Pancreas (tissue), 10 donors: ENCODE measurements around the gene CALCOCO2. TPM values are rescaled to one million over a fixed set of nuclear protein-coding genes. Genes with fewer than 3 reads are reported as not detected.

ENCODE experiments used
- ATAC-seq, 4 donors: fragments of 200-7000 bp; cut with Tn5 transposase; one replicate each; pipeline versions ENCODE4 v1.8.0 to v1.9.1; 2020; ENCODE audit warnings: mild to moderate bottlenecking in 4 of 4, moderate library complexity in 4 of 4
- DNase-seq, 6 donors: peaks; one replicate each; pipeline ENCODE4 v3.0.0-alpha.2; 2020
- FAIRE-seq: peaks from 2 replicates; lab custom pipeline; 2012; peaks lifted over from hg19 to GRCh38; lab: Jason Lieb, UNC
- H3K27ac ChIP-seq, 4 donors: fragments of 200-600 bp; sonication (generic); 1 replicate in 3 of 4; 2 replicates in 1 of 4; pipeline versions ENCODE4 v1.5.0 to v1.8.0; 2020
- H3K27me3 ChIP-seq, 4 donors: fragments of 200-600 bp; one replicate each; pipeline ENCODE4 v1.8.0; 2021
- H3K36me3 ChIP-seq, 3 donors: fragments of 200-600 bp; sonication (generic) in 1 of 3; one replicate each; pipeline versions ENCODE4 v1.5.0 to v1.8.0; 2020 to 2021
- H3K4me1 ChIP-seq, 3 donors: fragments of 200-600 bp; one replicate each; pipeline ENCODE4 v1.8.0; 2021
- H3K4me3 ChIP-seq, 4 donors: fragments of 200-600 bp; sonication (generic) in 2 of 4; one replicate each; pipeline versions ENCODE4 v1.5.0 to v1.8.0; 2020 to 2021
- H3K9me3 ChIP-seq, 4 donors: fragments of 200-600 bp; one replicate each; pipeline ENCODE4 v1.8.0; 2021
- CTCF ChIP-seq, 4 donors: fragments of 200-600 bp; sonication (generic) in 3 of 4; IDR thresholded peaks; one replicate each; pipeline versions ENCODE4 v1.5.0 to v1.8.0; 2021; ENCODE audit warnings: antibody characterized with exemption in 4 of 4
- WGBS, 2 donors: extraction: QIAGEN DNeasy Blood & Tissue Kit; methylation state at CpG; one replicate each; pipeline ENCODE4 v1.1.7; 2013; 5-methylcytosine and 5-hydroxymethylcytosine counted together
- intact Hi-C, 3 donors: fragments of 100-400 bp; cut with DNase I; formaldehyde crosslinking; loops; one replicate each; pipeline versions ENCODE4 v1.11.1 to v1.14.2; 2022
- polyA plus RNA-seq, 2 donors: library from polyadenylated mRNA; stranded (reverse); fragments of 200-250 nt; gene quantifications; one replicate each; pipeline ENCODE4 v1.2.3, GENCODE V29; 2013
- total RNA-seq, 6 donors: library from RNA; stranded (reverse); fragmentation: NEBNext Ultra II Directional in 4 of 6; extraction: Animal tissue kit (Norgen Biotek cat#: 25700) in 4 of 6; gene quantifications; one replicate each; pipeline versions ENCODE4 v1.2.1 to v1.2.4, GENCODE V29; 2021 to 2023
- donor health status: healthy with polysubstance abuse.
- donor health status: DM: no; HTN: no; CAD: no; lungs with moderate emphysema.
- donor health status: DM: no; HTN: no; CAD: no.
- donor health status: control.
- donor health status: control.
- donor health status: Bipolar disorder and iron deficiency.
- donor health status: DM: yes; HTN: yes; CAD: no.
- donor health status: DM: no; HTN: no; CAD: no.
- donor health status: DM: no; HTN: no; CAD: no.
- donor health status: DM: yes; HTN: yes; CAD: no.

The CALCOCO2 gene
- total and polyA plus RNA-seq, 8 donors, result 31.2 to 66.0 (median 57.4) TPM

DNA sequence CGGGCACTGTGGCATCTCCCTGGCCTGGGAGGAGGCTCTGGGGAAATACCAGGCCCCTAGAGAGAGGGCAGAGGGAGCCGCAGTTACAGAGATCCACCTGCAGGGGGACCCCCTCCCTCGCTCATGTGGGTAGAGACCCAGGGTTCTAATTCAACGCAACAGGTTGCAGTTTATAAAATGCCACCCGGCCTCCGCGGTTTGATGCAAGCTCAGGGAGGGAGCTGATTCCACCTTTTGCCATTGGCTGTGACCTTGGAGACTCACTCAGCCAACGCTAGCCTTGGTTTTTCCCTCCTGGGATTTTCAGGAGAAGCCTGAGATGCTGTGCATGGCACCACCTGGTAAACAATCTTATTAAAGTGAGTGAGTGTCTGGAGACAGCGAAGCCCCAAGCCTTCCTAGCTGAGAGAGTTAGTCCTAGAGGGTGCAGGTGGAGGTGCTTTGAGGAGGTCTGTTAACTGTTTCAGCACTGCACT lies 25.9 kb upstream of the CALCOCO2 start:
- Histone ChIP-seq H3K27me3 (no peaks in the 10 kb centered on the region), H3K9me3 (no peaks in the 10 kb centered on the region), H3K4me1 (no peaks in the 10 kb centered on the region), H3K27ac (peak overlapping the region in 1 of 4 donors; percentile 3), H3K4me3 (no peak overlapping the region), H3K36me3 (no peaks in the 10 kb centered on the region)
- DNase-seq, result peak; percentile 25 to 83 (median 66)
- FAIRE-seq, result no peak
- intact Hi-C loops, result loop anchor here in 2 of 3 donors (5.0 kb wide), 1 partner anchor 72 kb away; no protein-coding TSS in a partner anchor
- ATAC-seq, result peak; percentile 84 to 95 (median 93)
- WGBS, 2 donors, result 3 to 6% methylated on average over 9 of the region's 9 CpGs
- peak; percentile 86 to 91 (median 87) for TF ChIP-seq CTCF (IDR thresholded peaks at IDR 0.05)

DNA sequence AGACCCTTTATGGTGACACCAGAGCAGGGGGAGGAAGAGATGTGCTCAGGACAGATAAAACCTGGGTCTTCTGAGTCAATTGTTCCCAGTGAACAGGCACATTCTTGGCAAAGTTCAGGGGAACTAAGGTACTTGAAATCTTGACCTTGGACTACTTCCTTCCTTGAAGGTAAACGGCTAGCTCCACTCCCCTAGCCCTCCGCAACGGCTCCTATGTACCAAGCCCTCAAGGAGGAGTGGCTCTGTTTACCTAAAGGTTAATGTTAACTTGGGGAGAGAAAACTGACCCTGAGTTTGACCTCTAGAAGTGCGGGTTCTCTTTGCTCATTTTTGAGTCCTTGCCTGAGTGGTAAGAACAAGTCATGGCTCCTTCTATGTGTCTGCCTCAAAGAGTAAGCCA lies 21.7 kb upstream of the CALCOCO2 start:
- Histone ChIP-seq H3K36me3 (no peaks in the 10 kb centered on the region), H3K9me3 (no peaks in the 10 kb centered on the region), H3K4me3 (no peak overlapping the region), H3K27me3 (no peaks in the 10 kb centered on the region), H3K4me1 (no peaks in the 10 kb centered on the region), H3K27ac (no peak overlapping the region)
- WGBS, 2 donors, result 17 to 18% methylated on average over 4 of the region's 4 CpGs
- intact Hi-C loops, result loop anchor here in 1 of 3 donors (5.0 kb wide), 1 partner anchor 68 kb away; no protein-coding TSS in a partner anchor
- FAIRE-seq (no peak), ATAC-seq (peak in 2 of 4 donors; percentile 46 to 55), DNase-seq (no peak)
- no peak for TF ChIP-seq CTCF (IDR thresholded peaks at IDR 0.05)

- TF ChIP-seq CTCF (IDR thresholded peaks at IDR 0.05), result no peak
- H3K36me3 ChIP-seq, result no peaks in the 10 kb centered on the region
- no peak for FAIRE-seq
- 60 to 75% methylated on average over 3 of the region's 3 CpGs for WGBS, 2 donors
- intact Hi-C loops, result no loop called here
- H3K9me3 ChIP-seq, result no peaks in the 10 kb centered on the region
- ATAC-seq, result no peak
- H3K4me1 ChIP-seq, result no peaks in the 10 kb centered on the region
- no peak for DNase-seq
- no peak overlapping the region for H3K4me3 ChIP-seq
- H3K27me3 ChIP-seq, result no peaks in the 10 kb centered on the region
- no peak overlapping the region for H3K27ac ChIP-seq
Observed at GRCh38 chr17:48812001-48812400, 18.8 kb upstream of the CALCOCO2 start.

DNA sequence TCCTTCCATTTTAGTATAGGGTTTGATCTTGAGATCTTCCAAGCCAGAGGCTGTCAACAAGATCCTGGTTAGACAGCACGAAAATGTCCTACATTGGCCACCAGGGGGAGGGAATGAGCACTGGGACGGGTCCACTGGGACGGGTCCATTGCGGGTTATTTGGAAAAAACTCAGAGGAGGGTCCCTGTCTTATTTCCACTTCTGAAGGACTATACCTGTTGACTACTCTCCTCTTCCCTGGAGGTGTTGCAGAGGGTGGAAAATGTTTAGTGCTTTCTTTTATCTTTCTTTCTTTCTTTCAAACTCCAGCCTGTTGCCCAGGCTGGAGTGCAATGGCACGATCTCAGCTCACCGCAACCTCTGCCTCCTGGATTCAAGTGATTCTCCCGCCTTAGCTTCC lies 16.3 kb upstream of the CALCOCO2 start:
- Histone ChIP-seq H3K4me1 (peaks cover 0 to 4% (median 0%) of the 10 kb centered on the region in 3 donors), H3K27me3 (peaks cover 0 to 4% (median 0%) of the 10 kb centered on the region in 4 donors), H3K36me3 (no peaks in the 10 kb centered on the region), H3K27ac (no peak overlapping the region), H3K9me3 (no peaks in the 10 kb centered on the region), H3K4me3 (no peak overlapping the region)
- peak; percentile 50 to 76 (median 54) for TF ChIP-seq CTCF (IDR thresholded peaks at IDR 0.05)
- peak in 4 of 6 donors; percentile 28 to 65 (median 42) for DNase-seq
- intact Hi-C loops, result no loop called here
- FAIRE-seq, result no peak
- peak; percentile 49 to 54 (median 51) for ATAC-seq
- WGBS, 2 donors, result 27 to 31% methylated on average over 7 of the region's 7 CpGs

DNA sequence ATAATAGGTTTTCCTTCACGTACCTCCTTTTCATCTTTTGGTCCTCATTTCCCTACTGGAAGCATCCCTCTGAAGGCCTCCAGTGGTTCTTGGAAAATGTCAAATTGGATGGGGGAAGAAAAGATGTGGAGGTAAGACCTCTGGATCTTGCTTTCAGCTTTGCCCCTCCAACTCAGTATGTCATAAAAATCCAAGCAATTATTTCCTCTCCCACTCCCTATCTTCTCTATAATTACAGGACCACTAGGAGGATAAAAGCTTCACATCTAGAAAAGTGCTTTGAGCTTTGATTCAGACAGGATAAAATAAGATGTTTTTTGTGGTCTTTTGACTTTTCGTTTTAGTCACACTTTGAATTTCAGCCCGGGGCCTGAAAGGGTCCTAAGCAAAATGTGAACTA lies 15.5 kb upstream of the CALCOCO2 start:
- Histone ChIP-seq H3K36me3 (no peaks in the 10 kb centered on the region), H3K4me1 (peaks cover 0 to 4% (median 0%) of the 10 kb centered on the region in 3 donors), H3K27me3 (peaks cover 0 to 8% (median 0%) of the 10 kb centered on the region in 4 donors), H3K4me3 (no peak overlapping the region), H3K9me3 (no peaks in the 10 kb centered on the region), H3K27ac (no peak overlapping the region)
- intact Hi-C loops, result loop anchor here in 1 of 3 donors (5.0 kb wide), 1 partner anchor 62 kb away; no protein-coding TSS in a partner anchor
- no peak for ATAC-seq
- TF ChIP-seq CTCF (IDR thresholded peaks at IDR 0.05), result no peak
- no peak for FAIRE-seq
- WGBS, 2 donors, result 46 to 59% methylated on average over 3 of the region's 3 CpGs
- no peak for DNase-seq
